ENCODE measurements around the gene LTK. TPM values are rescaled to one million over a fixed set of nuclear protein-coding genes. Genes with fewer than 3 reads are reported as not detected.
"Not testable (repeated sequence)": the region's sequence is repeated elsewhere in the genome, so short reads cannot be mapped to it uniquely, and the experiment has no call there.

LTK gene
- total and polyA plus RNA-seq, 2 of the 8 experiments (the other 6 are each of a cell fraction or from before 2014, with no cell fraction given), result 0.05 to 0.19 TPM

DNA sequence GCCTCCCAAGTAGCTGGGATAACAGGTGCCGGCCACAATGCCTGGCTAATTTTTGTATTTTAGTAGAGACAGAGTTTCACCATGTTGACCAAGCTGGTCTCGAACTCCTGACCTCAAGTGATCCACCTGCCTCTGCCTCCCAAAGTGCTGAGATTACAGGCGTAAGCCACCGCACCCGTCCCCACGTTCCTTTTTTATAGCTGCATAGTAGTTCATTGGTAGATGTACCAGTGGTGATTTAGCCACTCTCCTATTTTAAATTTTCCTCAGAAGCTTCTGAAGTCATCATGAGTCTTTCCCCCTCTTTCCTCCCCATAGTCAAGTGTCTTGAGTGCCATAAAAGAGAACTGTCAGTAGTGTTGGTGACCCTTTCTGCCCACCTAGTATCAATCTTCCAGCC lies 44.0 kb downstream of the LTK start:
- not testable (repeated sequence) for H3K18ac ChIP-seq (ENCODE audit: extremely low read depth, low read length); H3K4me2 ChIP-seq (ENCODE audit: insufficient read depth in 1 of 2, low read depth in 2 of 2, low read length in 2 of 2); H3K23me2 ChIP-seq (ENCODE audit: low read depth, low read length); H3K4me1 ChIP-seq (replicated peaks in 1 of 4; ENCODE audit: control insufficient read depth in 3 of 4, insufficient read depth in 4 of 4, low read length in 3 of 4); H3K14ac ChIP-seq (ENCODE audit: insufficient read length); H2BK5ac ChIP-seq (ENCODE audit: low read depth, low read length); H3K4me3 ChIP-seq (ENCODE audit: extremely low read depth in 1 of 4, insufficient read depth in 2 of 4, low read depth in 3 of 4, low read length in 4 of 4); H2AFZ ChIP-seq (ENCODE audit: low read length); H3K4ac ChIP-seq (replicated peaks; ENCODE audit: insufficient read length, low read depth, low read length); H3K79me2 ChIP-seq (ENCODE audit: control insufficient read depth in 1 of 2, insufficient read depth in 2 of 2, low read length in 2 of 2); H2BK20ac ChIP-seq (ENCODE audit: low read length); H3K23ac ChIP-seq (ENCODE audit: insufficient read length); H4K8ac ChIP-seq (ENCODE audit: extremely low read depth, insufficient read depth, low read length); H2BK12ac ChIP-seq (ENCODE audit: low read depth, low read length); H3K79me1 ChIP-seq (ENCODE audit: low read depth, low read length); H4K5ac ChIP-seq (ENCODE audit: insufficient read length, low read depth, low read length); DNase-seq (ENCODE audit: low read depth in 1 of 2, low spot score in 2 of 2); H3K27ac ChIP-seq (ENCODE audit: low read depth, low read length); H4K20me1 ChIP-seq (replicated peaks in 1 of 2; ENCODE audit: control insufficient read depth in 1 of 2, insufficient read depth in 2 of 2, low read length in 2 of 2); FAIRE-seq; H2BK120ac ChIP-seq (replicated peaks; ENCODE audit: low read depth, low read length); H3K9me3 ChIP-seq (ENCODE audit: insufficient read depth in 2 of 2, low read depth in 1 of 2, low read length in 1 of 2); H2BK15ac ChIP-seq (ENCODE audit: low read length); H3K56ac ChIP-seq (replicated peaks; ENCODE audit: insufficient read length, low read depth, low read length); H3K9ac ChIP-seq (replicated peaks in 1 of 4; ENCODE audit: extremely low read depth in 1 of 4, low read depth in 3 of 4, low read length in 3 of 4); H2AK5ac ChIP-seq (ENCODE audit: low read depth, low read length); H3K27me3 ChIP-seq (replicated peaks in 1 of 4; ENCODE audit: control insufficient read depth in 3 of 4, extremely low read depth in 1 of 4, insufficient read depth in 3 of 4, low read length in 3 of 4); H4K91ac ChIP-seq (replicated peaks; ENCODE audit: insufficient read length, low read length)
- ChIA-PET CTCF (ENCODE audit: partially characterized antibody) (interaction anchor here (0.6 to 2.3 kb wide), 8 partner anchors 9 to 54 kb away, joined by 3 to 7 read pairs (median 4); no protein-coding TSS in a partner anchor), POLR2A (ENCODE audit: partially characterized antibody) (interaction anchor here (0.5 to 1.5 kb wide), 2 partner anchors 80 to 229 kb away, joined by 3 read pairs; no protein-coding TSS in a partner anchor)
- 89% methylated on average over 6 of the region's 6 CpGs; no CpG with 5 or more reads in 1 of the 2 experiments for WGBS, 2 experiments (ENCODE audit: extremely low coverage in 1 of 2, insufficient coverage in 1 of 2, insufficient read length in 1 of 2, insufficient replicate concordance in 2 of 2, low coverage in 1 of 2, low lambda C conversion rate in 2 of 2, missing lambda C conversion rate in 1 of 2)
- peaks cover 10 to 52% (median 37%) of the 10 kb centered on the region in 4 experiments for H3K36me3 ChIP-seq (ENCODE audit: control insufficient read depth in 2 of 4, insufficient read depth in 4 of 4, low read length in 3 of 4)

Measured in H1 (cell line).